Muscle layer of duodenum (tissue), 2 donors: Measurements from ENCODE around the gene WDR91.
A peak's percentile ranks its signal among the peaks of the same experiment; 100 is the strongest.
"Not testable (repeated sequence)": the region's sequence is repeated elsewhere in the genome, so short reads cannot be mapped to it uniquely, and the experiment has no call there.

Experiments used
- H3K27ac ChIP-seq: one replicate; pipeline ENCODE4 v1.7.0; 2013; ENCODE audit warnings: mild to moderate bottlenecking, low read length
- H3K27me3 ChIP-seq: one replicate; pipeline ENCODE4 v1.7.0; 2013; ENCODE audit warnings: low read depth, mild to moderate bottlenecking, control low read depth, low read length
- H3K36me3 ChIP-seq, 2 donors: one replicate each; pipeline ENCODE4 v1.7.0; 2013; ENCODE audit warnings: low read length in 2 of 2, control low read depth in 1 of 2, mild to moderate bottlenecking in 1 of 2; ENCODE audit not compliant: insufficient read depth in 2 of 2, control insufficient read depth in 1 of 2
- H3K4me1 ChIP-seq, 2 donors: one replicate each; pipeline ENCODE4 v1.7.0; 2013; ENCODE audit warnings: low read length in 2 of 2, mild to moderate bottlenecking in 2 of 2, control low read depth in 1 of 2, moderate library complexity in 1 of 2; ENCODE audit not compliant: insufficient read depth in 2 of 2, control insufficient read depth in 1 of 2
- H3K4me3 ChIP-seq, 2 donors: one replicate each; pipeline ENCODE4 v1.7.0; 2013; ENCODE audit warnings: low read length in 2 of 2, low read depth in 1 of 2, mild to moderate bottlenecking in 1 of 2
- H3K9me3 ChIP-seq, 2 donors: one replicate each; pipeline ENCODE4 v1.7.0; 2013; ENCODE audit warnings: low read length in 2 of 2, control low read depth in 1 of 2, mild to moderate bottlenecking in 1 of 2; ENCODE audit not compliant: control insufficient read depth in 1 of 2
- donor health status: healthy.

The WDR91 gene

DNA sequence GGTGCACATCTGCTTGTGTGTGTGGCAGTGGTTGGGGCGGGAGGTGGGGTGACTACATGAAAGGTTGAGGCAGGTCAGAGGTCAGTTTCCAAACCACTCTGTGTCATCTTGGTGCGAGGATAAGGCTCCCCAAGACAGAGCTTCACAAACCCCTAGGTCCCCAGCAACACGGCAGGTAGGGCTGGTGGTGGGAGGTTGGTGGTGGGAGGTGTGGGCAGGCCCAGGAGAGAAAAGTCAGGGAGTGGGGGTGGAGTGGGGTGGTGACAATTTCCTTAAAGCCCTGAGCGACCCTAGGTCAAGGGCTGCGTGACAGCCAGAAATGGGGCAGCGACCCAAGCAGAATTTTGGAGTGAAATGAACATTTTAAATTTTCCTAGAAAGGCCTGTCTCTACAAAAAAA lies 20.8 kb upstream of the WDR91 start:
- no peaks in the 10 kb centered on the region for H3K9me3 ChIP-seq
- H3K27ac ChIP-seq: no peak overlapping the region
- H3K27me3 ChIP-seq: no peaks in the 10 kb centered on the region
- no peaks in the 10 kb centered on the region for H3K4me1 ChIP-seq
- no peak overlapping the region for H3K4me3 ChIP-seq
- H3K36me3 ChIP-seq: no peaks in the 10 kb centered on the region

GRCh38 chr7:135231686-135232085 lies 20.4 kb upstream of the WDR91 start:
- no peaks in the 10 kb centered on the region for H3K27me3 ChIP-seq
- H3K4me1 ChIP-seq: no peaks in the 10 kb centered on the region
- H3K9me3 ChIP-seq: no peaks in the 10 kb centered on the region
- no peak overlapping the region for H3K4me3 ChIP-seq
- H3K36me3 ChIP-seq: no peaks in the 10 kb centered on the region
- H3K27ac ChIP-seq: no peak overlapping the region

DNA sequence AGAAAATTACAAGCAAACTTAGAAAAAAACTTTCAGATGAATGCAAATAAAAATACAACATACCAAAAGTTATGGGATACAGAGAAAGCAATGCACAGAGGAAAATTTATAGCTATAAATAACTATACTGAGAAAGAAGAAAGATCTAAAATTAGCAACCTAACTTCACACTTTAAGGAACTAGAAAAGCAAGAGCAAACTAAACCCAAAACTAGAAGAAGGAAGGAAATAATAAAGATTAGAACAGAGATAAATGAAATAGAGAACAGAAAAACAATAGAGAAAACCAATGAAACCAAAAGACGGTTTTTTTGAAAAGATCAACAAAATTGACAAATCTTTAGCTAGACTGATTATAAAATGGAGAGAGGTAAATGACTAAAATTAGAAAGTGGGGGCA lies 12.7 kb upstream of the WDR91 start:
- Histone ChIP-seq H3K4me3 (no peak overlapping the region), H3K36me3 (no peaks in the 10 kb centered on the region), H3K27me3 (no peaks in the 10 kb centered on the region), H3K4me1 (no peaks in the 10 kb centered on the region), H3K27ac (no peak overlapping the region), H3K9me3 (no peaks in the 10 kb centered on the region)

GRCh38 chr7:135217645-135218509 lies 6.6 kb upstream of the WDR91 start:
- H3K4me1 ChIP-seq: no peaks in the 10 kb centered on the region
- H3K4me3 ChIP-seq: no peak overlapping the region
- no peak overlapping the region for H3K27ac ChIP-seq
- H3K27me3 ChIP-seq: no peaks in the 10 kb centered on the region
- no peaks in the 10 kb centered on the region for H3K36me3 ChIP-seq
- H3K9me3 ChIP-seq: no peaks in the 10 kb centered on the region

DNA sequence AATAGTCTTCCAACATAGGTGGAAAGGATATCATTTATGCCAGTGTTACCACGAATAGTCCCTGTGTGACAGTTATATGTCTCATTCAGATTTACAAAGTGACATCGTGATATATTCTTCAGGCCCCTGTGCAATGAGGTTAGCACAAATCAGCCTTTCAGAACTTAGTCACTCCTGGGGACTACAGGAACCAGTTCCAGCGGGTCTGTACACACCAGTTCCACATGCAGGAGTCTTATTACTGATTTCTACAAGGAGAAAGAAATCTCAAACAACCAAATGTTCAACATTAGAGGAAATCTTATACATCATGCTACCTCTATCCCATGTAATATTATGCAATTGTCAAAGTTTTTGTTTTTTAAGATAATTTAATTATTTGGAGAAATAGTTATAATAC lies 4.4 kb upstream of the WDR91 start:
- no peak overlapping the region for H3K27ac ChIP-seq
- no peaks in the 10 kb centered on the region for H3K9me3 ChIP-seq
- no peak overlapping the region for H3K4me3 ChIP-seq
- no peaks in the 10 kb centered on the region for H3K36me3 ChIP-seq
- peaks cover 0 to under 1% of the 10 kb centered on the region in 2 donors for H3K4me1 ChIP-seq
- no peaks in the 10 kb centered on the region for H3K27me3 ChIP-seq

- H3K4me3 ChIP-seq: no peak overlapping the region
Measured at GRCh38 chr7:135215180-135215579, 3.9 kb upstream of the WDR91 start.

GRCh38 chr7:135213831-135214230 lies 2.5 kb upstream of the WDR91 start:
- no peak overlapping the region for H3K27ac ChIP-seq
- no peaks in the 10 kb centered on the region for H3K27me3 ChIP-seq
- H3K9me3 ChIP-seq: no peaks in the 10 kb centered on the region
- peaks cover 4 to 8% of the 10 kb centered on the region in 2 donors for H3K4me1 ChIP-seq
- no peak overlapping the region for H3K4me3 ChIP-seq
- no peaks in the 10 kb centered on the region for H3K36me3 ChIP-seq

More at GRCh38 chr7:135215180-135215579, 3.9 kb upstream of the WDR91 start:
- Histone ChIP-seq H3K9me3 (no peaks in the 10 kb centered on the region), H3K27me3 (no peaks in the 10 kb centered on the region), H3K36me3 (no peaks in the 10 kb centered on the region), H3K27ac (no peak overlapping the region), H3K4me1 (peaks cover 4 to 5% of the 10 kb centered on the region in 2 donors)

DNA sequence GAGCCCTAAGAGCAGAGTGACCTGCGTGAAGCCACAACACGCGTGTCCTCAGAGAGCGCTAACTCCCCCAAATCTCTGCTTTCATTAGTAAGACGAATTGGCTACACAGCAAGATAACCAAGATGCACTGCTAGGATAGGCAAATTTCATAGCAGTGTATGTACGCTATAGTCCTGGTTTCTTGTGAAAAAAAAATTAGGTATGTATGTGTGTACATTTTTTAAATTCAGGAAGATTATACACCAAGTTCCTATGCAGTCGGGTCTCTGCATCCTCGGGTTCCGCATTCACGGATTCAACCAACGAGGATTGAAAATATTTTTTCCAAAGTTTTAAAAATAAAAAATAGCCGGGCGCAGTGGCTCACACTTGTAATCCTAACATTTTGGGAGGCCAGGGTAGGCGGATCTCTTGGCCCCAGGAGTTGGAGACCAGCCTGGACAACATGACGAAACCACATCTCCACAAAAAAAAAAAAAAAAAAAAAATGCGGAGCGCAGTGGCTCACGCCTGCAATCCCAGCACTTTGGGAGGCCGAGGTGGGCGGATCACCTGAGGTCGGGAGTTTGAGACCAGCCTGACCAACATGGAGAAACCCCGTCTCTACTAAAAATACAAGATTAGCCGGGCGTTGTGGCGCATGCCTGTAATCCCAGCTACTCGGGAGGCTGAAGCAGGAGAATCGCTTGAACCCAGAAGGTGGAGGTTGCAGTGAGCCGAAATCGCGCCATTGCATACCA lies 790 bp upstream of the WDR91 start:
- Histone ChIP-seq H3K4me1 (peaks cover 4 to 18% of the 10 kb centered on the region in 2 donors), H3K27ac (peak overlapping the region; percentile 89), H3K4me3 (peak overlapping the region; percentile 77 to 90)
- not testable (repeated sequence) for H3K36me3 ChIP-seq, H3K9me3 ChIP-seq, H3K27me3 ChIP-seq

DNA sequence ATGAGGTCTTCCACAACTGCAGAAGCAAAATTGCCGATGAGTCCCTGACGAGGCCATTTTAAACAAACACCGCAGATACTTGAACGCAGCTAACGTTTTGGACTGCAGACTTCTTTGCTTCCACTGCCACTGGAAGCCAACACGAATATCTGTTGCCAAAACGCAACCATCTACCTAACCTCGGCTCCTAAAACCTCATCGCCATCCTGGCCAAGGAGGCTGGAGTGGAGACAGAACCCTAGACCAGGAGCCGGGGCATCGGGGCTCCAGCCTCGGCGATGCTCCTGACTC lies 493 bp downstream of the WDR91 start:
- no peaks in the 10 kb centered on the region for H3K9me3 ChIP-seq
- H3K4me3 ChIP-seq: peak overlapping the region; percentile 79 to 90
- peaks cover 0 to 3% of the 10 kb centered on the region in 2 donors for H3K36me3 ChIP-seq
- peaks cover 4 to 18% of the 10 kb centered on the region in 2 donors for H3K4me1 ChIP-seq
- H3K27ac ChIP-seq: peak overlapping the region; percentile 71
- no peaks in the 10 kb centered on the region for H3K27me3 ChIP-seq

GRCh38 chr7:135209225-135209834 lies 2.0 kb downstream of the WDR91 start:
- H3K4me1 ChIP-seq: peaks cover 4 to 18% of the 10 kb centered on the region in 2 donors
- H3K36me3 ChIP-seq: peaks cover 7 to 17% of the 10 kb centered on the region in 2 donors
- no peak overlapping the region for H3K4me3 ChIP-seq
- peak overlapping the region; percentile 19 for H3K27ac ChIP-seq
- no peaks in the 10 kb centered on the region for H3K27me3 ChIP-seq
- H3K9me3 ChIP-seq: no peaks in the 10 kb centered on the region

DNA sequence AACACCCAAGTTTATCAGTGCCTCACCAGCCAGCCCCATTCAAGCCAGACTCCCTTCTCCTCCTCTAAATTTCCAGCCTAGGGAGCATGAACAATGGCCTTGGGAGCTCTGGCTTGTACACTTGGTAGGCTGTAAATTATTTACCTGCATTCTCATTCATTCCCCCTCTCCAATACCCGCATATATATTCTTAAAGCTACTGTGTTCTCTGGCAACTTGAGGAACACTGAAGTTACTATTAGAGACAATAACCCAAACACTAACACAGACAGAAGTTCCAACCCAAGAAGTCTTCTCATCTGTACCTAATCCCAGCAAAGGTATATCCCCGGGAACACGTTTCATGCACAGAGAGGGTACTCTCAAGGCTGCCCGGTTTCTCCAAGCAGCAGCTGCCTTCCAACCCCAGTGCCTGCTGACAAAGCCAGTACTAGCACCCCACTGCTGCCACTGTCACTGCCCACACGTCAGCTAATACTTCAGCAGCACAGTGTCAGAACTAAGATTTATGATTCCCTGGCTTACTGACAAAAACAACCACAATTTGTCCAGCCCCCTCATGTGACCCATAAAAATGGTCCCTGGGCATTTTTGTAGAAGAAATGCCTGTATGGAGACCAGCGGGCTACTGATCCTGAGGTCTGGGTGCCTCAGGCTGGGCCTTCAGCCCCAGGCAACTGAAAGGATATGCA lies 3.1 kb downstream of the WDR91 start:
- H3K4me1 ChIP-seq: peaks cover 4 to 18% of the 10 kb centered on the region in 2 donors
- no peak overlapping the region for H3K27ac ChIP-seq
- no peak overlapping the region for H3K4me3 ChIP-seq
- H3K27me3 ChIP-seq: no peaks in the 10 kb centered on the region
- no peaks in the 10 kb centered on the region for H3K9me3 ChIP-seq
- H3K36me3 ChIP-seq: peaks cover 17 to 27% of the 10 kb centered on the region in 2 donors
